RWPE2 (cell line): ENCODE measurements around the gene BRSK2.

ENCODE experiments used
- ATAC-seq: fragments of 200-7000 bp; cut with Tn5 transposase; 3 replicates; pipeline ENCODE4 v1.9.1; 2021; ENCODE audit warnings: low read depth
- DNase-seq: peaks from one replicate; pipeline ENCODE4 v3.0.0-alpha.2; 2020; ENCODE audit warnings: low spot score
- H3K27ac ChIP-seq: fragments of 450-650 bp; 2 replicates; pipeline ENCODE4 v1.5.1; 2017; ENCODE audit warnings: mild to moderate bottlenecking; ENCODE audit not compliant: poor library complexity, severe bottlenecking
- H3K27me3 ChIP-seq: fragments of 250-450 bp; sonication (Bioruptor Pico); 2 replicates; pipeline ENCODE4 v1.5.1; 2021; ENCODE audit warnings: mild to moderate bottlenecking, moderate library complexity; ENCODE audit not compliant: insufficient read depth, poor library complexity, severe bottlenecking
- H3K36me3 ChIP-seq: fragments of 250-450 bp; sonication (Bioruptor Pico); 2 replicates; pipeline ENCODE4 v1.5.1; 2020; ENCODE audit warnings: low read depth, mild to moderate bottlenecking, moderate library complexity
- H3K4me1 ChIP-seq: fragments of 250-450 bp; sonication (Bioruptor Pico); 2 replicates; pipeline ENCODE4 v1.5.1; 2021; ENCODE audit warnings: mild to moderate bottlenecking, moderate library complexity; ENCODE audit not compliant: insufficient read depth, poor library complexity, severe bottlenecking
- H3K4me3 ChIP-seq: fragments of 250-450 bp; sonication (Bioruptor Pico); 2 replicates; pipeline ENCODE4 v1.5.1; 2021; ENCODE audit warnings: mild to moderate bottlenecking, moderate library complexity; ENCODE audit not compliant: severe bottlenecking
- H3K9me3 ChIP-seq: fragments of 250-450 bp; sonication (Bioruptor Pico); 2 replicates; pipeline ENCODE4 v1.5.1; 2021; ENCODE audit warnings: mild to moderate bottlenecking, moderate library complexity; ENCODE audit not compliant: severe bottlenecking
- CTCF ChIP-seq: fragments of 450-650 bp; IDR thresholded peaks from one replicate; pipeline ENCODE4 v1.5.1; 2017; ENCODE audit warnings: mild to moderate bottlenecking, moderate library complexity; ENCODE audit not compliant: poor library complexity, severe bottlenecking

BRSK2 gene

GRCh38 chr11:1463056-1463455 is 73.3 kb downstream of the BRSK2 start:
- no peaks in the 10 kb centered on the region for H3K36me3 ChIP-seq
- ATAC-seq, result no peak
- TF ChIP-seq CTCF, result no peak
- DNase-seq, result no peak
- H3K4me3 ChIP-seq, result no peak overlapping the region
- H3K9me3 ChIP-seq, result no peaks in the 10 kb centered on the region
- no peak overlapping the region for H3K27ac ChIP-seq
- H3K27me3 ChIP-seq, result peaks cover 10% of the 10 kb centered on the region
- H3K4me1 ChIP-seq, result no peaks in the 10 kb centered on the region

GRCh38 chr11:1466784-1467183 is 77.0 kb downstream of the BRSK2 start:
- Histone ChIP-seq H3K4me1 (no peaks in the 10 kb centered on the region), H3K4me3 (no peak overlapping the region), H3K27me3 (no peaks in the 10 kb centered on the region), H3K9me3 (no peaks in the 10 kb centered on the region), H3K36me3 (no peaks in the 10 kb centered on the region), H3K27ac (no peak overlapping the region)
- no peak for TF ChIP-seq CTCF
- ATAC-seq, result no peak
- no peak for DNase-seq

- Histone ChIP-seq H3K4me1 (no peaks in the 10 kb centered on the region), H3K27ac (no peak overlapping the region), H3K36me3 (no peaks in the 10 kb centered on the region), H3K27me3 (no peaks in the 10 kb centered on the region), H3K9me3 (no peaks in the 10 kb centered on the region), H3K4me3 (no peak overlapping the region)
- no peak for DNase-seq
- no peak for ATAC-seq
- no peak for TF ChIP-seq CTCF
Measured at GRCh38 chr11:1467270-1467669, 77.5 kb downstream of the BRSK2 start.

GRCh38 chr11:1468002-1468401 is 78.3 kb downstream of the BRSK2 start:
- no peak for TF ChIP-seq CTCF
- Histone ChIP-seq H3K27ac (no peak overlapping the region), H3K4me3 (no peak overlapping the region), H3K4me1 (no peaks in the 10 kb centered on the region), H3K9me3 (no peaks in the 10 kb centered on the region), H3K36me3 (no peaks in the 10 kb centered on the region), H3K27me3 (no peaks in the 10 kb centered on the region)
- ATAC-seq, result no peak
- DNase-seq, result no peak

GRCh38 chr11:1468473-1469066 is 78.8 kb downstream of the BRSK2 start:
- Histone ChIP-seq H3K9me3 (no peaks in the 10 kb centered on the region), H3K27ac (no peak overlapping the region), H3K4me3 (no peak overlapping the region), H3K36me3 (no peaks in the 10 kb centered on the region), H3K27me3 (no peaks in the 10 kb centered on the region), H3K4me1 (no peaks in the 10 kb centered on the region)
- TF ChIP-seq CTCF, result no peak
- DNase-seq (no peak), ATAC-seq (no peak)
